RWPE1 (cell line): ENCODE results near the gene SPATA20.

ENCODE experiments used
- CTCF ChIA-PET: fragments of 350-600 bp; sonication (Branson Sonifier 250); formaldehyde crosslinking; extraction: SDS; loops from one replicate; lab custom pipeline; 2021; lab: Yijun Ruan, JAX
- POLR2A ChIA-PET: fragments of 400-600 bp; formaldehyde crosslinking; extraction: SDS; loops from one replicate; lab custom pipeline; 2020; ENCODE audit warnings: antibody characterized with exemption; ENCODE audit not compliant: low non-redundant PET; lab: Yijun Ruan, JAX
- DNase-seq: peaks from one replicate; pipeline ENCODE4 v3.0.0; 2012; ENCODE audit warnings: low spot score
- H3K27ac ChIP-seq: fragments of 450-650 bp; 2 replicates; pipeline ENCODE4 v1.5.1; 2017
- TF ChIP-seq, protein P1 (sequence below): fragments of 450-650 bp; conservative IDR thresholded peaks from 2 replicates; pipeline ENCODE4 v1.5.1; 2017; ENCODE audit warnings: low read depth, mild to moderate bottlenecking

SPATA20 gene

DNA sequence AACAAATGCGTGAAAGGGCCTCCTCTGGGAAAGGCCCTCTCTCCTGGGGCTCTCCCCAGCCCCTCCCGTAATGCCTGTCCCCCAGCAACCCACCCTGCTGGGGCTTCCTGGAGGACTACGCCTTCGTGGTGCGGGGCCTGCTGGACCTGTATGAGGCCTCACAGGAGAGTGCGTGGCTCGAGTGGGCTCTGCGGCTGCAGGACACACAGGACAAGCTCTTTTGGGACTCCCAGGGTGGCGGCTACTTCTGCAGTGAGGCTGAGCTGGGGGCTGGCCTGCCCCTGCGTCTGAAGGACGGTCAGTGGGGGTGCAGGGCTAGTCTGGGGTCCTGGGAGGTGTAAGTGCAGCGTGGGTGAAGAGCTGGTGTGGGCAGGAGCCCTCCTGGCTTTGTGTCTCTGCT lies 4.9 kb downstream of the SPATA20 start:
- ChIA-PET POLR2A (no interaction called here), CTCF (interaction anchor here (0.5 to 1.6 kb wide), 2 partner anchors 75 to 133 kb away, joined by 3 to 6 read pairs; no protein-coding TSS in a partner anchor)
- TF ChIP-seq, protein P1, sequence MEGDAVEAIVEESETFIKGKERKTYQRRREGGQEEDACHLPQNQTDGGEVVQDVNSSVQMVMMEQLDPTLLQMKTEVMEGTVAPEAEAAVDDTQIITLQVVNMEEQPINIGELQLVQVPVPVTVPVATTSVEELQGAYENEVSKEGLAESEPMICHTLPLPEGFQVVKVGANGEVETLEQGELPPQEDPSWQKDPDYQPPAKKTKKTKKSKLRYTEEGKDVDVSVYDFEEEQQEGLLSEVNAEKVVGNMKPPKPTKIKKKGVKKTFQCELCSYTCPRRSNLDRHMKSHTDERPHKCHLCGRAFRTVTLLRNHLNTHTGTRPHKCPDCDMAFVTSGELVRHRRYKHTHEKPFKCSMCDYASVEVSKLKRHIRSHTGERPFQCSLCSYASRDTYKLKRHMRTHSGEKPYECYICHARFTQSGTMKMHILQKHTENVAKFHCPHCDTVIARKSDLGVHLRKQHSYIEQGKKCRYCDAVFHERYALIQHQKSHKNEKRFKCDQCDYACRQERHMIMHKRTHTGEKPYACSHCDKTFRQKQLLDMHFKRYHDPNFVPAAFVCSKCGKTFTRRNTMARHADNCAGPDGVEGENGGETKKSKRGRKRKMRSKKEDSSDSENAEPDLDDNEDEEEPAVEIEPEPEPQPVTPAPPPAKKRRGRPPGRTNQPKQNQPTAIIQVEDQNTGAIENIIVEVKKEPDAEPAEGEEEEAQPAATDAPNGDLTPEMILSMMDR, result no peak
- peak overlapping the region; percentile 16; the same call in 1 of the 2 replicates for H3K27ac ChIP-seq
- no peak for DNase-seq

GRCh38 chr17:50554201-50554600 lies 7.2 kb downstream of the SPATA20 start:
- DNase-seq, result no peak
- H3K27ac ChIP-seq, result no peak overlapping the region
- POLR2A ChIA-PET, result no interaction called here
- TF ChIP-seq, protein P1, result no peak
- CTCF ChIA-PET, result no interaction called here

DNA sequence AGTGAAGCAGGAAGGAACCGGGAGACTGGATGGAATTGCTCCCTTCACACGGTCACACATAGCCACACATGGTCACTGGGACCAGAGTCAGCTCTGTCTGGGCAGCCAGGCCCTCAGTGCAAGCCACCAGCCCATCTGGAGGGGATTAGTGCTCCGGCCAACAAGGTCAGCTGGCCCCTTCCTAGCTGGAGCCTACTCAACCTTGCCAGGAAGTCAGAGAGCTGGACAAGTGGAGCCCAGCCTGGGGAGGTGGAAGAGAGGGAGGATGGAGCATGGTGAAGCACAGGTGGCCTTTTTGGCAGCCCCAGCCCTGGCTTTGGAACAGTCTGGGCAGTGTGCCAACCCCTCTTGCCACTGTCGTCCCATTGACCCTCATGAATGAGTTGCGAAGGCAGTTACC lies 9.8 kb downstream of the SPATA20 start:
- H3K27ac ChIP-seq, result peak overlapping the region; percentile 8; the same call in 1 of the 2 replicates
- no peak for DNase-seq
- ChIA-PET CTCF (interaction anchor here (0.5 to 1.0 kb wide), 2 partner anchors 62 to 136 kb away, joined by 3 read pairs; no protein-coding TSS in a partner anchor), POLR2A (no interaction called here)
- TF ChIP-seq, protein P1, result no peak

- POLR2A ChIA-PET, result no interaction called here
These were observed 10.7 kb downstream of the SPATA20 start for GRCh38 chr17:50557630-50558029.

DNA sequence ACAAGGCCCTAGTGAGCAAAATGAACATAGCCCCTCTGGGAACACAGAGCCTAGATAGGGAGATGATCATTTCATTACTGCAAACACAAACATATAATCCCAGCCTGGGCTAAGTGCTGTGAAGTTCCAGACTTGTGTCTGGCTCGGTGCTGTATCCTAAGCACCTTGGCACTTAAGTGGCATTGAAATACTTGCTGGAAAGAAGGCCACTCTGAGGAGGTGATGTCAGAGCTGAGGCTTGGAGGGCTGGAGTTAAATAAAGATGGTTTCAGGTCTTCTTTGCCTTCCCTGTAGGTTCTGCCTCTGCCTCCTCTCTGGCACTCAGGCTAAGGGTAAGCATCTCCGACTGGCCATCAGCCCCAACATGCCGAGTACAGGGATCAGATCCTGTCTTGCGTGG lies 11.1 kb downstream of the SPATA20 start:
- no peak overlapping the region for H3K27ac ChIP-seq
- DNase-seq, result no peak
- ChIA-PET CTCF (interaction anchor here (1.4 kb wide), 1 partner anchor 68 kb away, joined by 3 read pairs; no protein-coding TSS in a partner anchor), POLR2A (no interaction called here)
- TF ChIP-seq, protein P1, result no peak

More at GRCh38 chr17:50557630-50558029, 10.7 kb downstream of the SPATA20 start:
- no peak for DNase-seq
- CTCF ChIA-PET, result interaction anchor here (1.4 kb wide), 1 partner anchor 69 kb away, joined by 3 read pairs; no protein-coding TSS in a partner anchor
- no peak overlapping the region for H3K27ac ChIP-seq
- TF ChIP-seq, protein P1, result no peak

GRCh38 chr17:50558581-50558940 lies 11.6 kb downstream of the SPATA20 start:
- no peak overlapping the region for H3K27ac ChIP-seq
- DNase-seq, result no peak
- ChIA-PET POLR2A (no interaction called here), CTCF (interaction anchor here (0.7 to 1.4 kb wide), 2 partner anchors 7 to 68 kb away, joined by 3 read pairs; no protein-coding TSS in a partner anchor)
- TF ChIP-seq, protein P1, result no peak
